HFFc6 (cell line): ENCODE data around the gene PADI4. TPM values are rescaled to one million over a fixed set of nuclear protein-coding genes. Genes with fewer than 3 reads are reported as not detected.

Experiments used
- DNase-seq: peaks from one replicate; pipeline ENCODE4 v3.0.0-alpha.2; 2018
- H3K27ac Mint-ChIP-seq: 2 replicates; pipeline ENCODE4 v1.8.0; 2020; ENCODE audit warnings: mild to moderate bottlenecking, mixed read lengths
- H3K27me3 Mint-ChIP-seq: 2 replicates; pipeline ENCODE4 v1.8.0; 2021; ENCODE audit warnings: mild to moderate bottlenecking, moderate library complexity, mixed read lengths; ENCODE audit not compliant: insufficient read depth
- H3K36me3 Mint-ChIP-seq: 2 replicates; pipeline ENCODE4 v1.8.0; 2021; ENCODE audit warnings: low read depth, mixed read lengths
- H3K4me1 Mint-ChIP-seq: 2 replicates; pipeline ENCODE4 v1.8.0; 2020; ENCODE audit warnings: low read depth, mixed read lengths
- H3K4me3 Mint-ChIP-seq: 2 replicates; pipeline ENCODE4 v1.8.0; 2020; ENCODE audit warnings: mild to moderate bottlenecking, moderate library complexity, mixed read lengths
- H3K9me3 Mint-ChIP-seq: 2 replicates; pipeline ENCODE4 v1.8.0; 2020; ENCODE audit warnings: mild to moderate bottlenecking, mixed read lengths
- CTCF ChIP-seq: fragments of 200-600 bp; sonication (generic); IDR thresholded peaks from 2 replicates; pipeline ENCODE4 v1.5.0; 2021; ENCODE audit warnings: antibody characterized with exemption, mild to moderate bottlenecking
- total RNA-seq, 6 experiments: library from RNA; stranded (reverse); fragmentation: NEBNext Ultra II Directional; extraction: Animal tissue kit (Norgen Biotek cat#: 25700); gene quantifications; 2 replicates in 1 of 6; 3 replicates in 5 of 6; pipeline ENCODE4 v1.2.3, GENCODE V29; 2021

Gene PADI4
- total RNA-seq, 6 experiments from 2014 or later, result not detected

- H3K4me3 Mint-ChIP-seq, result no peak overlapping the region
- no peak overlapping the region for H3K27ac Mint-ChIP-seq
- H3K9me3 Mint-ChIP-seq, result no peaks in the 10 kb centered on the region
Observed at GRCh38 chr1:17263936-17264335, 44.1 kb upstream of the PADI4 start.

GRCh38 chr1:17264470-17264869 lies 43.5 kb upstream of the PADI4 start:
- no peak for DNase-seq
- Mint-ChIP-seq H3K36me3 (no peaks in the 10 kb centered on the region), H3K9me3 (no peaks in the 10 kb centered on the region), H3K4me1 (peaks cover 16% of the 10 kb centered on the region), H3K27me3 (peaks cover 2% of the 10 kb centered on the region), H3K27ac (no peak overlapping the region), H3K4me3 (no peak overlapping the region)
- TF ChIP-seq CTCF, result no peak

More at GRCh38 chr1:17263936-17264335, 44.1 kb upstream of the PADI4 start:
- no peak for DNase-seq
- Mint-ChIP-seq H3K36me3 (no peaks in the 10 kb centered on the region), H3K4me1 (peaks cover 21% of the 10 kb centered on the region), H3K27me3 (peaks cover 4% of the 10 kb centered on the region)
- TF ChIP-seq CTCF, result no peak

GRCh38 chr1:17265162-17265561 lies 42.8 kb upstream of the PADI4 start:
- H3K4me1 Mint-ChIP-seq, result peaks cover 14% of the 10 kb centered on the region
- TF ChIP-seq CTCF, result no peak; the same call in 1 of the 2 replicates
- no peaks in the 10 kb centered on the region; the same call in 1 of the 2 replicates for H3K27me3 Mint-ChIP-seq
- peak; percentile 36 for DNase-seq
- no peaks in the 10 kb centered on the region for H3K36me3 Mint-ChIP-seq
- H3K4me3 Mint-ChIP-seq, result no peak overlapping the region
- 0 out of 2 replicates have a peak overlapping the region, but pooled peaks have one; percentile 22 for H3K27ac Mint-ChIP-seq
- H3K9me3 Mint-ChIP-seq, result no peaks in the 10 kb centered on the region

- no peaks in the 10 kb centered on the region for H3K36me3 Mint-ChIP-seq
- peaks cover 2% of the 10 kb centered on the region; the same call in 1 of the 2 replicates for H3K27me3 Mint-ChIP-seq
- no peaks in the 10 kb centered on the region for H3K9me3 Mint-ChIP-seq
Observed at GRCh38 chr1:17265950-17266349, 42.0 kb upstream of the PADI4 start.

GRCh38 chr1:17270891-17271765 lies 36.9 kb upstream of the PADI4 start:
- H3K4me3 Mint-ChIP-seq, result no peak overlapping the region
- no peaks in the 10 kb centered on the region for H3K9me3 Mint-ChIP-seq
- H3K27ac Mint-ChIP-seq, result no peak overlapping the region
- H3K4me1 Mint-ChIP-seq, result no peaks in the 10 kb centered on the region
- TF ChIP-seq CTCF, result no peak
- DNase-seq, result no peak
- peaks cover 2% of the 10 kb centered on the region; the same call in 1 of the 2 replicates for H3K27me3 Mint-ChIP-seq
- no peaks in the 10 kb centered on the region for H3K36me3 Mint-ChIP-seq

More at GRCh38 chr1:17265950-17266349, 42.0 kb upstream of the PADI4 start:
- no peak for DNase-seq
- H3K4me1 Mint-ChIP-seq, result peaks cover 14% of the 10 kb centered on the region
- no peak for TF ChIP-seq CTCF
- no peak overlapping the region for H3K4me3 Mint-ChIP-seq
- H3K27ac Mint-ChIP-seq, result no peak overlapping the region
